K562 (cell line): ENCODE results near the gene COX5A. TPM values are rescaled to one million over a fixed set of nuclear protein-coding genes. Genes with fewer than 3 reads are reported as not detected.

Source experiments
- CCAR2 ChIP-seq: fragments of 200-400 bp; formaldehyde crosslinking; IDR thresholded peaks from 2 replicates; pipeline ENCODE4 v1.6.1; 2017; ENCODE audit warnings: mild to moderate bottlenecking, low read depth, low read length
- EGR1 ChIP-seq: fragments of 450-650 bp; conservative IDR thresholded peaks from 2 replicates; pipeline ENCODE4 v1.6.1; 2017; ENCODE audit warnings: mild to moderate bottlenecking
- HMG20A ChIP-seq: fragments of 450-650 bp; formaldehyde crosslinking; conservative IDR thresholded peaks from 2 replicates; pipeline ENCODE4 v1.4.0; 2020; ENCODE audit warnings: mild to moderate bottlenecking, mixed read lengths
- HNRNPUL1 ChIP-seq: fragments of 200-400 bp; formaldehyde crosslinking; IDR thresholded peaks from 2 replicates; pipeline ENCODE4 v1.6.1; 2017; ENCODE audit warnings: low read length
- MAZ ChIP-seq, 2 experiments: fragments of 450-650 bp in 1 of 2; sonication (generic) in 1 of 2; formaldehyde crosslinking; IDR thresholded peaks in 1 of 2; conservative IDR thresholded peaks in 1 of 2; 2 replicates each; pipeline versions ENCODE4 v1.4.0 to v1.5.0; 2020; ENCODE audit warnings: mild to moderate bottlenecking in 1 of 2, missing genetic modification reagents in 1 of 2
- NCOA1 ChIP-seq: fragments of 450-650 bp; IDR thresholded peaks from 2 replicates; pipeline ENCODE4 v1.6.1; 2016; ENCODE audit warnings: low read depth
- NR2C1 ChIP-seq, 2 experiments: fragments of 450-650 bp; IDR thresholded peaks; 2 replicates each; pipeline ENCODE4 v1.6.1; 2017; ENCODE audit warnings: mild to moderate bottlenecking in 2 of 2, antibody characterized with exemption in 1 of 2, inconsistent platforms in 1 of 2, missing compliant biosample characterization in 1 of 2, missing genetic modification characterization in 1 of 2
- NR2C2 ChIP-seq, 2 experiments: fragments of 200-800 bp in 1 of 2; sonication (Bioruptor generic) in 1 of 2; sonication (generic) in 1 of 2; formaldehyde crosslinking in 1 of 2; IDR thresholded peaks; 2 replicates each; pipeline versions ENCODE4 v1.6.1 to v1.8.0; 2016 to 2022; ENCODE audit warnings: mild to moderate bottlenecking in 1 of 2, missing compliant biosample characterization in 1 of 2, missing genetic modification characterization in 1 of 2, missing genetic modification reagents in 1 of 2
- POU5F1 ChIP-seq: fragments of 150-350 bp; IDR thresholded peaks from 2 replicates; pipeline ENCODE4 v1.6.1; 2014; ENCODE audit warnings: borderline replicate concordance, low read length, low read depth, mild to moderate bottlenecking; ENCODE audit not compliant: partially characterized antibody
- PYGO2 ChIP-seq: fragments of 450-650 bp; IDR thresholded peaks from 2 replicates; pipeline ENCODE4 v1.6.1; 2016; ENCODE audit warnings: mild to moderate bottlenecking, missing genetic modification characterization, moderate library complexity, missing compliant biosample characterization
- SAFB ChIP-seq: fragments of 200-400 bp; formaldehyde crosslinking; IDR thresholded peaks from 2 replicates; pipeline ENCODE4 v1.6.1; 2017; ENCODE audit warnings: low read depth, low read length, borderline replicate concordance
- STAT5B ChIP-seq: fragments of 250-450 bp; sonication (Bioruptor Pico); IDR thresholded peaks from 2 replicates; pipeline ENCODE4 v1.8.0; 2021; ENCODE audit warnings: mild to moderate bottlenecking, inconsistent platforms
- XRCC3 ChIP-seq: fragments of 450-650 bp; IDR thresholded peaks from 2 replicates; pipeline ENCODE4 v1.6.1; 2017; ENCODE audit warnings: mild to moderate bottlenecking, moderate library complexity
- ZNF134 ChIP-seq: fragments of 250-450 bp; sonication (Bioruptor Pico); conservative IDR thresholded peaks from 2 replicates; pipeline ENCODE4 v1.4.0; 2020
- polyA plus RNA-seq, 8 experiments: library from polyadenylated mRNA; depleted of rRNA in 4 of 8; stranded (reverse) in 5 of 8; unstranded in 3 of 8; fragments of >200 nt; fragmentation: Nextera tagmentation in 2 of 8; fragmentation: Illumina TruSeq in 1 of 8; extraction: Ambion mirVana in 2 of 8; extraction: Trizol in 1 of 8; gene quantifications; 2 replicates each; pipeline versions ENCODE4 v1.2.1 to v1.2.3, GENCODE V29; 2011 to 2014; ENCODE audit warnings: inconsistent platforms in 1 of 8, missing spikeins in 1 of 8
- total RNA-seq, 7 experiments: library from RNA; depleted of rRNA in 6 of 7; stranded (reverse); fragments of >200 nt in 6 of 7; fragmentation: Illumina TruSeq in 2 of 7; extraction: Trizol in 2 of 7; gene quantifications; 2 replicates each; pipeline versions ENCODE4 v1.2.1 to v1.2.3, GENCODE V29; 2011 to 2021; ENCODE audit warnings: low replicate concordance in 1 of 7
- TF ChIP-seq, protein P1 (sequence below): fragments of 450-650 bp; formaldehyde crosslinking; IDR thresholded peaks from 2 replicates; pipeline ENCODE4 v1.4.0; 2020; ENCODE audit warnings: mild to moderate bottlenecking, mixed read lengths
- TF ChIP-seq, protein P2 (sequence below): sonication (generic); formaldehyde crosslinking; IDR thresholded peaks from 2 replicates; pipeline ENCODE4 v1.8.0; 2022; ENCODE audit warnings: mild to moderate bottlenecking, missing genetic modification reagents
- TF ChIP-seq, protein P3 (sequence below): fragments of 450-650 bp; IDR thresholded peaks from 2 replicates; pipeline ENCODE4 v1.6.1; 2018; ENCODE audit warnings: mild to moderate bottlenecking, low read depth; ENCODE audit not compliant: partially characterized antibody
- TF ChIP-seq, protein P4 (sequence below): fragments of 450-650 bp; formaldehyde crosslinking; IDR thresholded peaks from 2 replicates; pipeline ENCODE4 v1.4.0; 2020; ENCODE audit warnings: mild to moderate bottlenecking, moderate library complexity

Gene COX5A
- total and polyA plus RNA-seq, 9 of the 15 experiments (the other 6 are each of a cell fraction or from before 2014, with no cell fraction given), result 86.8 to 553 (median 371) TPM

DNA sequence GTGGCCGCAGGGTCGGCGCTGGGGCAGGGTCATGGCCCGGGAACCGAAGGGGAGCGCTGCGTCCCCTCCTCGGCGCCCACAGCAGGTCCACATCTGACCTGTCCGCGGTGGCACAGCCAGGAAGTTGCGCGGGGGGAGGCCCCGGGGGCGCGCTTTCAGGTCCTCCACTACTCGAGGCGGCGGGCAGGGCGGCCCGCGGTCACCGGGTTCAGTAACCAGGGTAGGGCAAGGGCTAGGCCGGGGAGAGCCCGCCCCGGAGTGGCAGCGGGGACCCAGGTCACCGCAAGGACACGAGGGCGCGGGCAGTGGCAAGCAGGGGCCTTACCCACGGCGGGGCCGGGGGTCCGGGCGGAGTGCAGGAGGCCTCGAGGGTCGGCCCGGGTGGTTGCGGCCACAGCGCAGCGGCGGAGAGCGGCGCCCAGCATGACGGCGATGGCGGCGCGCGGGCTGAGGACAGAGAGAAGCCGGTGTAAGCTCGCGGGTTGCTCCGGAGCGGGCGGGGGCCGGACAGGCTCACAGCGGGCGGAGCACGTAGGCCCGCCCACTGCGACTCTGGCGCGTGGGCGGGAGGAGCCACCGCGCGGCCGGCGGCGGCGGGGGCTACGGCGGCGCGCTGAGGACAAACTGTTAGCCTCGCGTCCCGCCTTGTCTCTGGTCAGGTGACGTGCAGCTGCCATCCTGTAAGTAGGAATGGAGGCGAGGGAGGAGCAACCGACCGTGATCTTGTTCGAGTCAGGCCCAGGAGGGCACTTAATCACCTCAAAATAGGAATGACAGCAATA is at the start of gene COX5A (continued):
- TF ChIP-seq, protein P1, sequence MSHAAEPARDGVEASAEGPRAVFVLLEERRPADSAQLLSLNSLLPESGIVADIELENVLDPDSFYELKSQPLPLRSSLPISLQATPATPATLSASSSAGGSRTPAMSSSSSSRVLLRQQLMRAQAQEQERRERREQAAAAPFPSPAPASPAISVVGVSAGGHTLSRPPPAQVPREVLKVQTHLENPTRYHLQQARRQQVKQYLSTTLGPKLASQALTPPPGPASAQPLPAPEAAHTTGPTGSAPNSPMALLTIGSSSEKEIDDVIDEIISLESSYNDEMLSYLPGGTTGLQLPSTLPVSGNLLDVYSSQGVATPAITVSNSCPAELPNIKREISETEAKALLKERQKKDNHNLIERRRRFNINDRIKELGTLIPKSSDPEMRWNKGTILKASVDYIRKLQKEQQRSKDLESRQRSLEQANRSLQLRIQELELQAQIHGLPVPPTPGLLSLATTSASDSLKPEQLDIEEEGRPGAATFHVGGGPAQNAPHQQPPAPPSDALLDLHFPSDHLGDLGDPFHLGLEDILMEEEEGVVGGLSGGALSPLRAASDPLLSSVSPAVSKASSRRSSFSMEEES (CRISPR knock-in tag), result peak; percentile 67
- TF ChIP-seq STAT5B, result no peak
- no peak for TF ChIP-seq HMG20A (CRISPR knock-in tag)
- no peak for TF ChIP-seq HNRNPUL1
- TF ChIP-seq NR2C1 (IDR thresholded peaks at IDR 0.05), result 0 out of 2 replicates have a peak, but pooled peaks have one; percentile 55
- peak; percentile 56; the same call in 1 of the 2 replicates for TF ChIP-seq NR2C1 (tag; IDR thresholded peaks at IDR 0.05)
- no peak for TF ChIP-seq XRCC3
- peak; percentile 81; the same call in 1 of the 2 replicates for TF ChIP-seq NR2C2 (CRISPR knock-in tag; IDR thresholded peaks at IDR 0.05)
- peak; percentile 89 for TF ChIP-seq NR2C2 (tag; IDR thresholded peaks at IDR 0.05)
- TF ChIP-seq EGR1, result peak; percentile 83
- TF ChIP-seq, protein P2, sequence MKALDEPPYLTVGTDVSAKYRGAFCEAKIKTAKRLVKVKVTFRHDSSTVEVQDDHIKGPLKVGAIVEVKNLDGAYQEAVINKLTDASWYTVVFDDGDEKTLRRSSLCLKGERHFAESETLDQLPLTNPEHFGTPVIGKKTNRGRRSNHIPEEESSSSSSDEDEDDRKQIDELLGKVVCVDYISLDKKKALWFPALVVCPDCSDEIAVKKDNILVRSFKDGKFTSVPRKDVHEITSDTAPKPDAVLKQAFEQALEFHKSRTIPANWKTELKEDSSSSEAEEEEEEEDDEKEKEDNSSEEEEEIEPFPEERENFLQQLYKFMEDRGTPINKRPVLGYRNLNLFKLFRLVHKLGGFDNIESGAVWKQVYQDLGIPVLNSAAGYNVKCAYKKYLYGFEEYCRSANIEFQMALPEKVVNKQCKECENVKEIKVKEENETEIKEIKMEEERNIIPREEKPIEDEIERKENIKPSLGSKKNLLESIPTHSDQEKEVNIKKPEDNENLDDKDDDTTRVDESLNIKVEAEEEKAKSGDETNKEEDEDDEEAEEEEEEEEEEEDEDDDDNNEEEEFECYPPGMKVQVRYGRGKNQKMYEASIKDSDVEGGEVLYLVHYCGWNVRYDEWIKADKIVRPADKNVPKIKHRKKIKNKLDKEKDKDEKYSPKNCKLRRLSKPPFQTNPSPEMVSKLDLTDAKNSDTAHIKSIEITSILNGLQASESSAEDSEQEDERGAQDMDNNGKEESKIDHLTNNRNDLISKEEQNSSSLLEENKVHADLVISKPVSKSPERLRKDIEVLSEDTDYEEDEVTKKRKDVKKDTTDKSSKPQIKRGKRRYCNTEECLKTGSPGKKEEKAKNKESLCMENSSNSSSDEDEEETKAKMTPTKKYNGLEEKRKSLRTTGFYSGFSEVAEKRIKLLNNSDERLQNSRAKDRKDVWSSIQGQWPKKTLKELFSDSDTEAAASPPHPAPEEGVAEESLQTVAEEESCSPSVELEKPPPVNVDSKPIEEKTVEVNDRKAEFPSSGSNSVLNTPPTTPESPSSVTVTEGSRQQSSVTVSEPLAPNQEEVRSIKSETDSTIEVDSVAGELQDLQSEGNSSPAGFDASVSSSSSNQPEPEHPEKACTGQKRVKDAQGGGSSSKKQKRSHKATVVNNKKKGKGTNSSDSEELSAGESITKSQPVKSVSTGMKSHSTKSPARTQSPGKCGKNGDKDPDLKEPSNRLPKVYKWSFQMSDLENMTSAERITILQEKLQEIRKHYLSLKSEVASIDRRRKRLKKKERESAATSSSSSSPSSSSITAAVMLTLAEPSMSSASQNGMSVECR (CRISPR knock-in tag), result peak; percentile 95
- no peak for TF ChIP-seq CCAR2
- TF ChIP-seq MAZ (CRISPR knock-in tag; conservative IDR thresholded peaks at IDR 0.05 in 1 of 2, IDR thresholded peaks at IDR 0.05 in 1 of 2), result peak; percentile 95 to 98
- TF ChIP-seq SAFB, result no peak; the same call in 1 of the 2 replicates
- TF ChIP-seq POU5F1, result peak; percentile 78
- TF ChIP-seq, protein P3, sequence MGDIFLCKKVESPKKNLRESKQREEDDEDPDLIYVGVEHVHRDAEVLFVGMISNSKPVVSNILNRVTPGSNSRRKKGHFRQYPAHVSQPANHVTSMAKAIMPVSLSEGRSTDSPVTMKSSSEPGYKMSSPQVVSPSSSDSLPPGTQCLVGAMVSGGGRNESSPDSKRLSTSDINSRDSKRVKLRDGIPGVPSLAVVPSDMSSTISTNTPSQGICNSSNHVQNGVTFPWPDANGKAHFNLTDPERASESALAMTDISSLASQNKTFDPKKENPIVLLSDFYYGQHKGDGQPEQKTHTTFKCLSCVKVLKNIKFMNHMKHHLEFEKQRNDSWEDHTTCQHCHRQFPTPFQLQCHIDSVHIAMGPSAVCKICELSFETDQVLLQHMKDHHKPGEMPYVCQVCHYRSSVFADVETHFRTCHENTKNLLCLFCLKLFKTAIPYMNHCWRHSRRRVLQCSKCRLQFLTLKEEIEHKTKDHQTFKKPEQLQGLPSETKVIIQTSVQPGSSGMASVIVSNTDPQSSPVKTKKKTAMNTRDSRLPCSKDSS, result no peak
- TF ChIP-seq ZNF134 (CRISPR knock-in tag), result no peak
- TF ChIP-seq, protein P4, sequence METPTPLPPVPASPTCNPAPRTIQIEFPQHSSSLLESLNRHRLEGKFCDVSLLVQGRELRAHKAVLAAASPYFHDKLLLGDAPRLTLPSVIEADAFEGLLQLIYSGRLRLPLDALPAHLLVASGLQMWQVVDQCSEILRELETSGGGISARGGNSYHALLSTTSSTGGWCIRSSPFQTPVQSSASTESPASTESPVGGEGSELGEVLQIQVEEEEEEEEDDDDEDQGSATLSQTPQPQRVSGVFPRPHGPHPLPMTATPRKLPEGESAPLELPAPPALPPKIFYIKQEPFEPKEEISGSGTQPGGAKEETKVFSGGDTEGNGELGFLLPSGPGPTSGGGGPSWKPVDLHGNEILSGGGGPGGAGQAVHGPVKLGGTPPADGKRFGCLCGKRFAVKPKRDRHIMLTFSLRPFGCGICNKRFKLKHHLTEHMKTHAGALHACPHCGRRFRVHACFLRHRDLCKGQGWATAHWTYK (CRISPR knock-in tag), result no peak
- no peak for TF ChIP-seq NCOA1
- TF ChIP-seq PYGO2 (tag), result no peak
